ENCODE data around the gene PRR22.

PRR22 gene

GRCh38 chr19:5827891-5828660 lies 43.5 kb upstream of the PRR22 start:
- Histone ChIP-seq H3K4me3 (peak overlapping the region; percentile 75), H3K27ac (peak overlapping the region in 1 of 2 donors; percentile 70)
- peak; percentile 83 for DNase-seq (ENCODE audit: low spot score)
- no peak for TF ChIP-seq CTCF (IDR thresholded peaks at IDR 0.05)

- H3K27ac ChIP-seq: peak overlapping the region in 1 of 2 donors; percentile 70
- peak; percentile 71 for DNase-seq (ENCODE audit: low spot score)
Measured at GRCh38 chr19:5827342-5827890, 42.9 kb upstream of the PRR22 start.

GRCh38 chr19:5826531-5827341 lies 42.2 kb upstream of the PRR22 start:
- peak; percentile 70 for DNase-seq (ENCODE audit: low spot score)
- Histone ChIP-seq H3K4me3 (no peak overlapping the region), H3K27ac (no peak overlapping the region)
- TF ChIP-seq CTCF (IDR thresholded peaks at IDR 0.05): no peak

More at GRCh38 chr19:5827342-5827890, 42.9 kb upstream of the PRR22 start:
- H3K4me3 ChIP-seq: peak overlapping the region; percentile 75
- no peak for TF ChIP-seq CTCF (IDR thresholded peaks at IDR 0.05)

GRCh38 chr19:5825178-5825577 lies 40.6 kb upstream of the PRR22 start:
- H3K27ac ChIP-seq: no peak overlapping the region
- H3K4me3 ChIP-seq: no peak overlapping the region
- no peak for DNase-seq (ENCODE audit: low spot score)
- TF ChIP-seq CTCF (IDR thresholded peaks at IDR 0.05): no peak

GRCh38 chr19:5824751-5825150 lies 40.2 kb upstream of the PRR22 start:
- no peak overlapping the region for H3K27ac ChIP-seq
- no peak for TF ChIP-seq CTCF (IDR thresholded peaks at IDR 0.05)
- no peak for DNase-seq (ENCODE audit: low spot score)
- no peak overlapping the region for H3K4me3 ChIP-seq

- DNase-seq (ENCODE audit: low spot score): no peak
- TF ChIP-seq CTCF (IDR thresholded peaks at IDR 0.05): no peak
- no peak overlapping the region for H3K4me3 ChIP-seq
- H3K27ac ChIP-seq: no peak overlapping the region
Measured at GRCh38 chr19:5823579-5824281, 39.2 kb upstream of the PRR22 start.
